TTC549 (cell line): ENCODE results near the gene PTPRF.

ENCODE experiments used
- FAIRE-seq: peaks from 2 replicates; lab custom pipeline; 2012; peaks lifted over from hg19 to GRCh38; lab: Jason Lieb, UNC

Gene PTPRF

DNA sequence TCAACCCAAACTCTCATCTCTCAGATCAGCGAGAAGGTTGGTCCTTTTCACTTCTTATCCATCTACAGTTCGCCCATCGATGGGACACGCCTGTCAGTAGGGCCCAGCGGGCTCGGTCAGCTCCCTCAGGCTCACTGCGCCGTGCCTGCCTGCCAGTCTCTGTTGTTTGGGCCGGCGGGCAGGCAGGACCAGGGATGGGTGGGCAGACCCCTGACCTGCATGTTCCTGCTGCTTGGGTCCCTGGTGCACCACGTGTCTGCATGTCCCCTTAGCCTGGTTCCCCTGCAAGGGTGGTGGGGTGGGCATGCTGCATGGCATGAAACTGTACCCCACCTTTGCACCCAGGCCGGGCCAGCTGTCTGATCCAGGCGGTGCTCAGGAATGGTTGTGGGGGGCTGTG lies 52.4 kb downstream of the PTPRF start:
- no peak for FAIRE-seq

- no peak for FAIRE-seq
These were observed 53.5 kb downstream of the PTPRF start for GRCh38 chr1:43584204-43584603.

GRCh38 chr1:43585557-43585956 lies 54.9 kb downstream of the PTPRF start:
- FAIRE-seq, result no peak

DNA sequence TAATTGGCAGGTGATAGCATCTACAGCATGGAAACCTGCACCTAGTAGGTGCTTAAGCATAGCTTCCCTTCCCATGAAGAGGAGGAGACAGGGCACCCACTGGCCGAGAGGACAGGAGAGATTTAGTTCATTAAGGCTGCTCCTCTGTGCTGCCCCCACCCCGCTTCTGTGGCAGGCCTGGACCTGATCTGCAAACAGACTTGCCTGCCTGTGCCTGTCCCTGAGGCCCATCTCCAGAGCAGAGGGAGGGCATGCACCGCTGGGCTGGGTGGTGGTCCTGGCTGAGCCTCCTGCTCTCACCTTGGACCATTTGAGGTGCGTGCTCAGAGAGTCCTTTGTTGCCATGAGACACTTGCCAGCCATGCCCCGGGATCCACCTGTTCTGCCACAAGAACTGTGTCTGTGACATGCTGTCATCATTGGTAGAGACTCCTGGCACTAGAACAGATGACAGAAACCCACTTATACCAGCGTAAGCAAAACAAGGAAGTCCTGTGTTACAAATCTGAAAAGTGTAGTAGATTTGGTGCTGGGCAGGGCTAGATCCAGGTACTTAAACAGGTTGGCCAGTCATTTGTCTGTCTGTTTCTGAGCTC lies 55.6 kb downstream of the PTPRF start:
- no peak for FAIRE-seq

- no peak for FAIRE-seq
These were observed 56.3 kb downstream of the PTPRF start for GRCh38 chr1:43587001-43587400.

DNA sequence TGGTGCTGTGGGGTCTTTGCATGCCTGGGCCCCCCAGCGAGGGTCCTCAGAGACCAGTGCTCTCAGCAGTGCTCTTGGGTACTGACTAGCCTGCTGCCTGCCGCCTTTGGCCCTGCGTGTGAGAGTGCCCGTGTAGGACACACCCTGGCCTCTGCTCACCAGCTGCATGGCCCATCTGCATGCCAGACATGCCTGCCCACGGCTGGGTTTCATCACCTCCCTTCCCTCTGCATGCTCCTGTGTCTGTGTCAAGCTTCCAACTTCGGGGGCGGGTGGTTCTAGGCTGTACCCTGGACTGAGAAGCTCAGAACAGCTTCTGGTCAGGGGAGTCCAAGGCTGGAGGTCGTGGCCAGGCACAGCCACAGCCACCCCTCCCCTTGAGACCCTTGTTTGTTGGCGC lies 56.9 kb downstream of the PTPRF start:
- no peak for FAIRE-seq

DNA sequence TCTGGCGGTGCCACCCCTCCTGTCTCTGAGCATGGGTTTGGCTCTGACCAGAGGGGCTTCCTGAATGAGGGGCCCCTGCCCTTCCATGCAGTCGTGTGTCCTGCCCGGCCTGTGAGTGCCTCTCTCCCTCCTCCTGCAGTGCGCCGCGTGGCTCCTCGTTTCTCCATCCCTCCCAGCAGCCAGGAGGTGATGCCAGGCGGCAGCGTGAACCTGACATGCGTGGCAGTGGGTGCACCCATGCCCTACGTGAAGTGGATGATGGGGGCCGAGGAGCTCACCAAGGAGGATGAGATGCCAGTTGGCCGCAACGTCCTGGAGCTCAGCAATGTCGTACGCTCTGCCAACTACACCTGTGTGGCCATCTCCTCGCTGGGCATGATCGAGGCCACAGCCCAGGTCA lies 57.9 kb downstream of the PTPRF start:
- no peak for FAIRE-seq

DNA sequence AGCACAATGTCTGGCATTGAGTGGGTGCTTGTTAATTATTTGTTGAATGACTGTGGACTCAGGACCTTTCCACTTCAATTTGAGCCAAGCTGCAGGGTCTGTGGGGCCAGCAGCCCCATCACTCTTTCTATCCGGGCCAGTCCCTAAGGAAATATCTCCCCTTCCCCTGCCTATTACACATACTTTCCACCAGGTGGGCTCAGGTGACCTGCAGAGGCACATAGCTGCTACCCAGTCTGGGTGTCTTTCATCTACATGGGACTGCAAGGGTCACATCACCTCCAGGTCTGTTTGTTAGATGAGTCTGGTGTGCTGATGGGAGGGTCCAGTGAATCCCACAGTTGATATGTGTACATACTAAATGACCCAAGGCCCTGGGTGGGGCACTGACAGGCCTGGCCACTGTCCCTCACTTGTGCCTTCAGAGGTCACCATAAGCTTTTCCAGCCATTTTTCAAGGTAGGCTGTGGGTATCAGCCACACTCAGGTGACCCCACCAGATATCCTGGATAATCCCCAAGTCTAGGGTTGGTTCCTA lies 59.8 kb downstream of the PTPRF start:
- FAIRE-seq, result no peak

DNA sequence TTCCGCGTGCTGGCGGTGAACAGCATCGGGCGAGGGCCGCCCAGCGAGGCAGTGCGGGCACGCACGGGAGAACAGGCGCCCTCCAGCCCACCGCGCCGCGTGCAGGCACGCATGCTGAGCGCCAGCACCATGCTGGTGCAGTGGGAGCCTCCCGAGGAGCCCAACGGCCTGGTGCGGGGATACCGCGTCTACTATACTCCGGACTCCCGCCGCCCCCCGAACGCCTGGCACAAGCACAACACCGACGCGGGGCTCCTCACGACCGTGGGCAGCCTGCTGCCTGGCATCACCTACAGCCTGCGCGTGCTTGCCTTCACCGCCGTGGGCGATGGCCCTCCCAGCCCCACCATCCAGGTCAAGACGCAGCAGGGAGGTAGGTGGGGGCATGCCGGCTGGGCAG lies 60.5 kb downstream of the PTPRF start:
- FAIRE-seq, result no peak

- FAIRE-seq, result no peak
These were observed 61.5 kb downstream of the PTPRF start for GRCh38 chr1:43592051-43592665.

GRCh38 chr1:43592974-43593683 lies 62.4 kb downstream of the PTPRF start:
- no peak for FAIRE-seq

- no peak for FAIRE-seq
These were observed 65.9 kb downstream of the PTPRF start for GRCh38 chr1:43596579-43596978.

DNA sequence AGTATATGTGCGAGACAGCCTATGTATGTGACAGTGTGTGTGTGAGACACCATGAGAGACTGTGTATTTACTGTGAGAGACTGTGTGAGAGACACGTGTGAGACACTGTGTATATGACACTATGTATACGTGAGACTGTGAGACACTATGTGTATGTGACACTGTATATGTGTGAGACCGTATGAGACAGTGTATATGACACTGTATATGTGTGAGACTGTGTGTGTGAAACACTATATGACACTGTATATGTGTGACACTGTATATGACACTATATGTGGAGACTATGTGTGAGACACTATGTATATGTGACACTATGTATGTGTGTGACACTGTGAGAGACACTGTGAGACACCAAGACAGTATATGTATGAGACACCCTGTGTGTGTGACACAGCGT lies 66.3 kb downstream of the PTPRF start:
- FAIRE-seq, result no peak

- FAIRE-seq, result no peak
These were observed 67.0 kb downstream of the PTPRF start for GRCh38 chr1:43597721-43598120.

GRCh38 chr1:43598622-43599021 lies 67.9 kb downstream of the PTPRF start:
- FAIRE-seq, result no peak

GRCh38 chr1:43600033-43601020 lies 69.6 kb downstream of the PTPRF start:
- FAIRE-seq, result no peak

GRCh38 chr1:43602990-43603389 lies 72.3 kb downstream of the PTPRF start:
- no peak for FAIRE-seq

DNA sequence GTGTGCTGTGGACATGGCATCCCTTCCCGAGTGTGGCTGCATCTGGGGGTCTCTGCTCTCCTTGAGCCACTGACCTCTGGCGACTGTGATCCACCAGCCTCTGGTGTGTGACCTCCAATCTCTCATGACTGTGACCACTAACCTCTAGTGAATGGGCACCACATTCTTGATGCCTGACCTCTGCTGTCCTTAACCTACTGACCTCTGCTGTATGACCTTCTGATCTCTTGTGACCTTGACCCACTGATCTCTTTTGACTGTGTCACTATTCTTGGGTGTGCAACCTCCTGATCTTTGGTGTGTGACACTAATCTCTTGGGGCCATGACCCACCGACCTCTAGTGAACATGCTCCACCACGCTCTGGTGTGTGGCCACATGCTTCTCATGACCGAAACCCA lies 73.5 kb downstream of the PTPRF start:
- no peak for FAIRE-seq

DNA sequence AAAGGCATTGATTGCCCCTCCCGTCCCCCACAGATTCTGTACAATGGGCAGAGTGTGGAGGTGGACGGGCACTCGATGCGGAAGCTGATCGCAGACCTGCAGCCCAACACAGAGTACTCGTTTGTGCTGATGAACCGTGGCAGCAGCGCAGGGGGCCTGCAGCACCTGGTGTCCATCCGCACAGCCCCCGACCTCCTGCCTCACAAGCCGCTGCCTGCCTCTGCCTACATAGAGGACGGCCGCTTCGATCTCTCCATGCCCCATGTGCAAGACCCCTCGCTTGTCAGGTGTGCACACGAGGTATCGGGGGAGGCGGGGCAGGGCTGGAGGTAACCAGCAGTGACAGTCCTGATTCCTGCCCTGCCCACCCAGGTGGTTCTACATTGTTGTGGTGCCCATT lies 74.5 kb downstream of the PTPRF start:
- no peak for FAIRE-seq

- no peak for FAIRE-seq
These were observed 75.1 kb downstream of the PTPRF start for GRCh38 chr1:43605766-43606165.

DNA sequence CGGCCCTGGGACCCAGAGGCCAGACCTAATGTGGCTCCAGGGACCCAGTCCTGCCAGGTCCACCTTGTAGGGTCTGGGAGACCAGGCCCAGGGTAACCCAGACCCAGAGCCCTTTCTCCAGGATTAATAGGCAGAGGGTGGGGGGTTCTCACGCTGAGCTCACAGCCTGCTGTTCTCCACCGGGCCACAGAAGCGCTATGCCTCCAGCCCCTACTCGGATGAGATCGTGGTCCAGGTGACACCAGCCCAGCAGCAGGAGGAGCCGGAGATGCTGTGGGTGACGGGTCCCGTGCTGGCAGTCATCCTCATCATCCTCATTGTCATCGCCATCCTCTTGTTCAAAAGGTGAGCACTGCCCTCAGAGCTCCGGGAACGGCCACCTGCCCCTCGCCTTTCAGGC lies 75.9 kb downstream of the PTPRF start:
- FAIRE-seq, result no peak

DNA sequence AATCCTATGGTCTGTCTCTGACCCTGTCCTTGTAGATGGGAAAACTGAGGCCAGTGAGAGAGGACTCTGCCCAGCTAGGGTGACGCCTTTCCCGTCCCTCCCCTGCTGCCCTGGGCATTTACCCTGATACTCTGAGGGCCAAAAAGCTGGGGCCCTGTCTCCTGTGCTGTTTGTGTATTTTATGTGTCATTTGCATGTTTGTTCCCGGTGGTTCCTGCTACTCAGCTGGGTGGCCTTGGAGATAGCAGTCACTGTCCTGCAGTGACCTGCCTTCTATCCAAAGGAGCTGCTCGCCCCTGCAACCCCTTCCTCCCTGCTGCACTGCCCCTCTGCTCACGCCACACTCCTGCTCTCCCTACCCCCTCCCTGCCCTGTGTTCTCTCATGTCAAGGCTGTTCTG lies 78.1 kb downstream of the PTPRF start:
- no peak for FAIRE-seq
